GM12872 (cell line): Measurements from ENCODE around the gene MKLN1.

ENCODE experiments used
- CTCF ChIP-seq: IDR thresholded peaks from 3 replicates; pipeline ENCODE4 v1.5.1; 2011; ENCODE audit warnings: low read depth, mild to moderate bottlenecking, low read length, moderate library complexity; ENCODE audit not compliant: insufficient read depth

MKLN1 gene

GRCh38 chr7:131327626-131328376, at the start of gene MKLN1:
Gene MKLN1 (plus strand): TSS chr7:131327876. CDS start chr7:131327900, 24 bp downstream.
- TF ChIP-seq CTCF, result no peak

- no peak for TF ChIP-seq CTCF
Observed at GRCh38 chr7:131279044-131279443, 48.6 kb upstream of the MKLN1 start.

GRCh38 chr7:131281266-131282048, 46.2 kb upstream of the MKLN1 start:
- TF ChIP-seq CTCF, result no peak

- TF ChIP-seq CTCF, result no peak
Observed at GRCh38 chr7:131284702-131285419, 42.8 kb upstream of the MKLN1 start.

GRCh38 chr7:131285556-131285955, 42.1 kb upstream of the MKLN1 start:
- TF ChIP-seq CTCF, result no peak

GRCh38 chr7:131288450-131288849, 39.2 kb upstream of the MKLN1 start:
- TF ChIP-seq CTCF, result no peak

GRCh38 chr7:131289051-131289450, 38.6 kb upstream of the MKLN1 start:
- TF ChIP-seq CTCF, result no peak
